COLO829 (cell line): ENCODE results near the gene VILL.
A peak's percentile ranks its signal among the peaks of the same experiment; 100 is the strongest.
"Not testable (repeated sequence)": the region's sequence is repeated elsewhere in the genome, so short reads cannot be mapped to it uniquely, and the experiment has no call there.

Experiments used
- DNase-seq: peaks from one replicate; pipeline ENCODE4 v3.0.0; 2012; ENCODE audit warnings: low spot score

VILL gene

GRCh38 chr3:37986479-37987314 is 3.9 kb upstream of the VILL start:
- no peak for DNase-seq

- DNase-seq: no peak
Observed at GRCh38 chr3:37987315-37987697, 3.3 kb upstream of the VILL start.

GRCh38 chr3:37987751-37988179 is 2.8 kb upstream of the VILL start:
- DNase-seq: no peak

- not testable (repeated sequence) for DNase-seq
Observed at GRCh38 chr3:37988376-37988775, 2.2 kb upstream of the VILL start.

- no peak for DNase-seq
Observed at GRCh38 chr3:37988931-37989525, 1.6 kb upstream of the VILL start.

GRCh38 chr3:37989821-37990480 is 635 bp upstream of the VILL start:
- DNase-seq: no peak

- no peak for DNase-seq
Observed at GRCh38 chr3:37991109-37991508, 523 bp downstream of the VILL start.

GRCh38 chr3:37991823-37992222 is 1.2 kb downstream of the VILL start:
- DNase-seq: no peak

GRCh38 chr3:37992271-37993066 is 1.9 kb downstream of the VILL start:
- DNase-seq: no peak

GRCh38 chr3:37993067-37993455 is 2.5 kb downstream of the VILL start:
- no peak for DNase-seq

GRCh38 chr3:37993460-37993819 is 2.9 kb downstream of the VILL start:
- DNase-seq: no peak

GRCh38 chr3:37993820-37994638 is 3.4 kb downstream of the VILL start:
- peak; percentile 88 for DNase-seq

- no peak for DNase-seq
Observed at GRCh38 chr3:37994639-37994972, 4.0 kb downstream of the VILL start.

- DNase-seq: no peak
Observed at GRCh38 chr3:37995652-37996641, 5.4 kb downstream of the VILL start.

- peak; percentile 88 for DNase-seq
Observed at GRCh38 chr3:37996785-37997301, 6.3 kb downstream of the VILL start.

GRCh38 chr3:37997342-37997741 is 6.8 kb downstream of the VILL start:
- DNase-seq: no peak

- no peak for DNase-seq
Observed at GRCh38 chr3:37997791-37998370, 7.3 kb downstream of the VILL start.

- DNase-seq: no peak
Observed at GRCh38 chr3:37999836-38000235, 9.2 kb downstream of the VILL start.

- DNase-seq: no peak
Observed at GRCh38 chr3:38000242-38000916, 9.8 kb downstream of the VILL start.
